HG03571 (cell line): ENCODE results near the gene CAMK1D.

Experiments used
- ATAC-seq: cut with Tn5 transposase; IDR thresholded peaks from one replicate; pipeline ENCODE4 v1.9.1; 2021; ENCODE audit not compliant: unreplicated experiment

The CAMK1D gene

GRCh38 chr10:12874501-12874900, 525.2 kb downstream of the CAMK1D start:
- ATAC-seq = no peak

- ATAC-seq = no peak
Measured at GRCh38 chr10:12875100-12875499, 525.8 kb downstream of the CAMK1D start.

GRCh38 chr10:12876266-12876665, 526.9 kb downstream of the CAMK1D start:
- no peak for ATAC-seq

GRCh38 chr10:12877150-12877549, 527.8 kb downstream of the CAMK1D start:
- no peak for ATAC-seq

- no peak for ATAC-seq
Measured at GRCh38 chr10:12880423-12880822, 531.1 kb downstream of the CAMK1D start.

GRCh38 chr10:12884851-12885250, 535.5 kb downstream of the CAMK1D start:
- ATAC-seq = no peak
